Measurements from ENCODE around the gene CSTF2.

Gene CSTF2

DNA sequence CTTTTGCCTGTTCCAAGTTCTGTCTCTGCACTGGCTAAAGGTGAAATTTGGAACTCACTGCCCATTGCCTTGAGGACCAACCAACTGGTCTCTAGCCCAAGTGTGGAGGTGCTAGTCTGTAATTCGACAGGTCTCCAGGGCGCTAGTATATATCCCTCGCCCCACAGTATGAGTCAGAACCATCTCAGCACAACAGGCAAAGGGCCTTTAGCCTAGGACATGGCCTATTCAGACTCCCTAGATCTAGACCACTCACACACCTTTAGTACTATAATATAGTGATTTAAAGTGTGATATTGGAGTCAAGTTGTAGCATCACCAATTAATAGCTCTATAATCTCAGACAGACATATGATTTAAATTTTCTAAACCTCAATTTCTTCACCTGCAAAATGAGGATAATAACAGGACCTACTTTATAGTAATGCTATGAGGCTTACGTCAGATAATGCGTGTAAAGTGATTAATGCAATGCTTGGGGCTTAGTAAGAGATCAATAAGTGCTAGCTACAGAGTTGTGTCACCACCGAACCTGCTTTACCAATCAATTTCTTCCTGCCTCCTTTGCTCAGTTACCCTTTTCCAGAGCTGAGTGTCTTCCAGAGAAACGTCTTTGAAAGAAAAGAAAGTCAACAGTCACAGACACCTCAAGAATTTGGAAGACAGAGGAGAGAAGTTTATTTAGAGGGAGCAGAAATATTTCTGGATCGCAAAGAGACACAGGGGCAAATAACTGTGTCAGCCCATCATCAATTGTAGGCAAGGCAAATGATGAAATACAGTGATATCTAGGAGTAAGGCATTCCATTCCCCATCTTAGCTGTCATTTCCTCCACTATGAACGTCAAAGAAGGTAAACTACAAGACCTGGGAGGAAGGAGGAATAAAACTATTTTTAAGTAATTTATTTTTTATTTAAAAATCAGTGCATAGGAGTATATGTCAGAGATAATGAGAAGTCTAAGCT is 51.7 kb downstream of the CSTF2 start:
- no peaks in the 10 kb centered on the region for H3K9me3 ChIP-seq (ENCODE audit: control insufficient read depth, insufficient read depth, low read depth, low read length)
- TF ChIP-seq ZNF433 (tag by site-specific recombination; IDR thresholded peaks at IDR 0.05; ENCODE audit: low read depth): no peak
- TF ChIP-seq ZNF324 (tag by site-specific recombination; IDR thresholded peaks at IDR 0.05): no peak
- TF ChIP-seq, protein P1, sequence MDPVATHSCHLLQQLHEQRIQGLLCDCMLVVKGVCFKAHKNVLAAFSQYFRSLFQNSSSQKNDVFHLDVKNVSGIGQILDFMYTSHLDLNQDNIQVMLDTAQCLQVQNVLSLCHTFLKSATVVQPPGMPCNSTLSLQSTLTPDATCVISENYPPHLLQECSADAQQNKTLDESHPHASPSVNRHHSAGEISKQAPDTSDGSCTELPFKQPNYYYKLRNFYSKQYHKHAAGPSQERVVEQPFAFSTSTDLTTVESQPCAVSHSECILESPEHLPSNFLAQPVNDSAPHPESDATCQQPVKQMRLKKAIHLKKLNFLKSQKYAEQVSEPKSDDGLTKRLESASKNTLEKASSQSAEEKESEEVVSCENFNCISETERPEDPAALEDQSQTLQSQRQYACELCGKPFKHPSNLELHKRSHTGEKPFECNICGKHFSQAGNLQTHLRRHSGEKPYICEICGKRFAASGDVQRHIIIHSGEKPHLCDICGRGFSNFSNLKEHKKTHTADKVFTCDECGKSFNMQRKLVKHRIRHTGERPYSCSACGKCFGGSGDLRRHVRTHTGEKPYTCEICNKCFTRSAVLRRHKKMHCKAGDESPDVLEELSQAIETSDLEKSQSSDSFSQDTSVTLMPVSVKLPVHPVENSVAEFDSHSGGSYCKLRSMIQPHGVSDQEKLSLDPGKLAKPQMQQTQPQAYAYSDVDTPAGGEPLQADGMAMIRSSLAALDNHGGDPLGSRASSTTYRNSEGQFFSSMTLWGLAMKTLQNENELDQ (tag by site-specific recombination; IDR thresholded peaks at IDR 0.05; ENCODE audit: low read depth): no peak
- TF ChIP-seq ZNF561 (tag by site-specific recombination; IDR thresholded peaks at IDR 0.05; ENCODE audit: borderline replicate concordance): no peak
- no peak for TF ChIP-seq ZNF558 (tag by site-specific recombination; IDR thresholded peaks at IDR 0.05)
- CTCF ChIA-PET: interaction anchor here (0.7 to 0.9 kb wide), 2 partner anchors 17 to 389 kb away, joined by 3 to 4 read pairs; no protein-coding TSS in a partner anchor
- POLR2A ChIA-PET: no interaction called here
- H3K36me3 ChIP-seq (ENCODE audit: control insufficient read depth in 2 of 2, insufficient read depth in 1 of 2, low read length in 2 of 2): no peaks in the 10 kb centered on the region
- no peaks in the 10 kb centered on the region for H3K4me1 ChIP-seq (ENCODE audit: control insufficient read depth, insufficient read depth, low read length)
- H3K4me3 ChIP-seq (ENCODE audit: low read depth, low read length): no peak overlapping the region
- H3K27ac ChIP-seq (ENCODE audit: extremely low read depth, low read depth, low read length): no peak overlapping the region

DNA sequence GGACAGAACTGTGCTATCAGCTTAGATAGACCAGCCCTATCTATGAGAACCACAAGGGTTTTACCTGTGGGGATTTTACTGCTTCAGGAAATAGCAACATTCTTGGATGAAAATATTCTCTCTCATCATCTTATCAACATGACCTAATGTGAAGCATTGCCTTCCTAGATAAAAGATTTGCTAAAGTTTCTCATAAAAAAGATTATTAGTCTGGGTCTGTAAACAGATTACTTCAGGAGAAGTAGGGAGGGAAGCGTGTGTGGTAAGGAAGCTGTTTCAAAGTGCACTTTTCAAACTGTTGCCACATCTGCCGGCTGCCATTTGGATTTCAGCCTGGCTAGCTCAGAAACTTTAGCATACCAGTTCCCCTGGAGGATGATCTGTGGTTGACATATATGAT is 54.1 kb downstream of the CSTF2 start, which contains the start of gene NOX1:
NOX1 (minus strand) TSS at position 35 of the 400 bp plus-strand sequence. CDS start 220 bp downstream, outside the sequence.
- no peaks in the 10 kb centered on the region for H3K36me3 ChIP-seq (ENCODE audit: control insufficient read depth in 2 of 2, insufficient read depth in 1 of 2, low read length in 2 of 2)
- H3K9me3 ChIP-seq (ENCODE audit: control insufficient read depth, insufficient read depth, low read depth, low read length): no peaks in the 10 kb centered on the region
- H3K4me1 ChIP-seq (ENCODE audit: control insufficient read depth, insufficient read depth, low read length): no peaks in the 10 kb centered on the region
- ChIA-PET POLR2A (no interaction called here), CTCF (interaction anchor here (0.5 kb wide), 1 partner anchor 370 kb away, joined by 3 read pairs; no protein-coding TSS in a partner anchor)
- no peak within 1 kb of the TSS for H3K4me3 ChIP-seq (ENCODE audit: low read depth, low read length)
- no peak for TF ChIP-seq ZNF585B (tag by site-specific recombination; IDR thresholded peaks at IDR 0.05)
- H3K27ac ChIP-seq (ENCODE audit: extremely low read depth, low read depth, low read length): no peak within 1 kb of the TSS

DNA sequence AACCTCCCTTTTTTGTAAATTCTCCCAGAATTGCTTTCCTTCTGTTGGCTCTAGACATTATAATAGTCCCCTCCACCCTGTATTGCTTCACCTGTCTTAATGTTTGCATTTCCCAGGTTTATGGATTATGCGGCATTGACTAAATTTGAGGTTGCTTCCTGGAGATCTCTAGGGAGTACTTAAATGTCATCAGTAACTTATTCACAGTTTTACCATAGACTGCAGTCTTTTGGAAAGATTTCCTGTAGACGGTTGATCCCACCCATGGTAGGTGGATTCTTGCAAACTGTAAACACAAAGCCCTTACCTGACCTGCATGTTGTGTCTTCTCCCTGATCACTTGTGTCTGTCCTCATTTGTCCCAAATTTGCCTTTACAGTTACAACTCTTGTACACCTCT is 60.2 kb downstream of the CSTF2 start:
- Histone ChIP-seq H3K9me3 (ENCODE audit: control insufficient read depth, insufficient read depth, low read depth, low read length) (no peaks in the 10 kb centered on the region), H3K4me3 (ENCODE audit: low read depth, low read length) (no peak overlapping the region), H3K4me1 (ENCODE audit: control insufficient read depth, insufficient read depth, low read length) (no peaks in the 10 kb centered on the region), H3K27ac (ENCODE audit: extremely low read depth, low read depth, low read length) (no peak overlapping the region), H3K36me3 (ENCODE audit: control insufficient read depth in 2 of 2, insufficient read depth in 1 of 2, low read length in 2 of 2) (no peaks in the 10 kb centered on the region)
- ChIA-PET POLR2A (no interaction called here), CTCF (no interaction called here)
- TF ChIP-seq, protein P2, sequence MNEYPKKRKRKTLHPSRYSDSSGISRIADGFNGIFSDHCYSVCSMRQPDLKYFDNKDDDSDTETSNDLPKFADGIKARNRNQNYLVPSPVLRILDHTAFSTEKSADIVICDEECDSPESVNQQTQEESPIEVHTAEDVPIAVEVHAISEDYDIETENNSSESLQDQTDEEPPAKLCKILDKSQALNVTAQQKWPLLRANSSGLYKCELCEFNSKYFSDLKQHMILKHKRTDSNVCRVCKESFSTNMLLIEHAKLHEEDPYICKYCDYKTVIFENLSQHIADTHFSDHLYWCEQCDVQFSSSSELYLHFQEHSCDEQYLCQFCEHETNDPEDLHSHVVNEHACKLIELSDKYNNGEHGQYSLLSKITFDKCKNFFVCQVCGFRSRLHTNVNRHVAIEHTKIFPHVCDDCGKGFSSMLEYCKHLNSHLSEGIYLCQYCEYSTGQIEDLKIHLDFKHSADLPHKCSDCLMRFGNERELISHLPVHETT (tag by site-specific recombination; IDR thresholded peaks at IDR 0.05): no peak
- TF ChIP-seq ZNF707 (tag by site-specific recombination; IDR thresholded peaks at IDR 0.05): no peak
- TF ChIP-seq HOXD13 (CRISPR knock-in tag; IDR thresholded peaks at IDR 0.05; ENCODE audit: borderline replicate concordance): no peak
- no peak for TF ChIP-seq KLF9 (tag by site-specific recombination; IDR thresholded peaks at IDR 0.05; ENCODE audit: low read depth)
- no peak for TF ChIP-seq ZNF223 (tag by site-specific recombination; IDR thresholded peaks at IDR 0.05)
- TF ChIP-seq ZNF423 (tag by site-specific recombination; IDR thresholded peaks at IDR 0.05): no peak
- TF ChIP-seq, protein P3, sequence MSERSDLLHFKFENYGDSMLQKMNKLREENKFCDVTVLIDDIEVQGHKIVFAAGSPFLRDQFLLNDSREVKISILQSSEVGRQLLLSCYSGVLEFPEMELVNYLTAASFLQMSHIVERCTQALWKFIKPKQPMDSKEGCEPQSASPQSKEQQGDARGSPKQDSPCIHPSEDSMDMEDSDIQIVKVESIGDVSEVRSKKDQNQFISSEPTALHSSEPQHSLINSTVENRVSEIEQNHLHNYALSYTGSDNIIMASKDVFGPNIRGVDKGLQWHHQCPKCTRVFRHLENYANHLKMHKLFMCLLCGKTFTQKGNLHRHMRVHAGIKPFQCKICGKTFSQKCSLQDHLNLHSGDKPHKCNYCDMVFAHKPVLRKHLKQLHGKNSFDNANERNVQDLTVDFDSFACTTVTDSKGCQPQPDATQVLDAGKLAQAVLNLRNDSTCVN (tag by site-specific recombination; optimal IDR thresholded peaks at IDR 0.05): no peak
- TF ChIP-seq, protein P4, sequence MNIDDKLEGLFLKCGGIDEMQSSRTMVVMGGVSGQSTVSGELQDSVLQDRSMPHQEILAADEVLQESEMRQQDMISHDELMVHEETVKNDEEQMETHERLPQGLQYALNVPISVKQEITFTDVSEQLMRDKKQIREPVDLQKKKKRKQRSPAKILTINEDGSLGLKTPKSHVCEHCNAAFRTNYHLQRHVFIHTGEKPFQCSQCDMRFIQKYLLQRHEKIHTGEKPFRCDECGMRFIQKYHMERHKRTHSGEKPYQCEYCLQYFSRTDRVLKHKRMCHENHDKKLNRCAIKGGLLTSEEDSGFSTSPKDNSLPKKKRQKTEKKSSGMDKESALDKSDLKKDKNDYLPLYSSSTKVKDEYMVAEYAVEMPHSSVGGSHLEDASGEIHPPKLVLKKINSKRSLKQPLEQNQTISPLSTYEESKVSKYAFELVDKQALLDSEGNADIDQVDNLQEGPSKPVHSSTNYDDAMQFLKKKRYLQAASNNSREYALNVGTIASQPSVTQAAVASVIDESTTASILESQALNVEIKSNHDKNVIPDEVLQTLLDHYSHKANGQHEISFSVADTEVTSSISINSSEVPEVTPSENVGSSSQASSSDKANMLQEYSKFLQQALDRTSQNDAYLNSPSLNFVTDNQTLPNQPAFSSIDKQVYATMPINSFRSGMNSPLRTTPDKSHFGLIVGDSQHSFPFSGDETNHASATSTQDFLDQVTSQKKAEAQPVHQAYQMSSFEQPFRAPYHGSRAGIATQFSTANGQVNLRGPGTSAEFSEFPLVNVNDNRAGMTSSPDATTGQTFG (tag by site-specific recombination; IDR thresholded peaks at IDR 0.05; ENCODE audit: borderline replicate concordance): no peak
- no peak for TF ChIP-seq ZNF211 (tag by site-specific recombination; IDR thresholded peaks at IDR 0.05; ENCODE audit: low read depth)
- no peak for TF ChIP-seq ZNF114 (tag by site-specific recombination; IDR thresholded peaks at IDR 0.05)
- TF ChIP-seq, protein P5, sequence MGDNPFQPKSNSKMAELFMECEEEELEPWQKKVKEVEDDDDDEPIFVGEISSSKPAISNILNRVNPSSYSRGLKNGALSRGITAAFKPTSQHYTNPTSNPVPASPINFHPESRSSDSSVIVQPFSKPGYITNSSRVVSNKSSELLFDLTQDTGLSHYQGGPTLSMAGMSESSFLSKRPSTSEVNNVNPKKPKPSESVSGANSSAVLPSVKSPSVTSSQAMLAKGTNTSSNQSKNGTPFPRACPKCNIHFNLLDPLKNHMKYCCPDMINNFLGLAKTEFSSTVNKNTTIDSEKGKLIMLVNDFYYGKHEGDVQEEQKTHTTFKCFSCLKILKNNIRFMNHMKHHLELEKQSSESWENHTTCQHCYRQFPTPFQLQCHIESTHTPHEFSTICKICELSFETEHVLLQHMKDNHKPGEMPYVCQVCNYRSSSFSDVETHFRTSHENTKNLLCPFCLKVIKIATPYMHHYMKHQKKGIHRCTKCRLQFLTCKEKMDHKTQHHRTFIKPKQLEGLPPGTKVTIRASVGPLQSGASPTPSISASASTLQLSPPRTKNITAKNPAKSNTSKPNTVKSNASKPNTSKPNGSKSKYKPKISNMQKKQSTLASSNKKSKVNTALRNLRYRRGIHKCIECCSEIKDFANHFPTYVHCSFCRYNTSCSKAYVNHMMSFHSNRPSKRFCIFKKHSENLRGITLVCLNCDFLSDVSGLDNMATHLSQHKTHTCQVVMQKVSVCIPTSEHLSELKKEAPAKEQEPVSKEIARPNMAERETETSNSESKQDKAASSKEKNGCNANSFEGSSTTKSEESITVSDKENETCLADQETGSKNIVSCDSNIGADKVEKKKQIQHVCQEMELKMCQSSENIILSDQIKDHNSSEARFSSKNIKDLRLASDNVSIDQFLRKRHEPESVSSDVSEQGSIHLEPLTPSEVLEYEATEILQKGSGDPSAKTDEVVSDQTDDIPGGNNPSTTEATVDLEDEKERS (tag by site-specific recombination; IDR thresholded peaks at IDR 0.05): no peak
- TF ChIP-seq ZNF473 (tag by site-specific recombination; IDR thresholded peaks at IDR 0.05): no peak
- TF ChIP-seq ZNF837 (tag by site-specific recombination; IDR thresholded peaks at IDR 0.05): no peak

Data from HEK293 (cell line).